Mucosa of rectum (tissue), 2 donors: ENCODE data around the gene HDHD5.
A peak's percentile ranks its signal among the peaks of the same experiment; 100 is the strongest.

Source experiments
- H3K27ac ChIP-seq, 2 donors: one replicate each; pipeline ENCODE4 v1.7.0; 2013; ENCODE audit warnings: inconsistent platforms in 2 of 2, low read depth in 2 of 2, low read length in 2 of 2
- H3K27me3 ChIP-seq, 2 donors: one replicate each; pipeline ENCODE4 v1.7.0; 2013; ENCODE audit warnings: low read length in 2 of 2; ENCODE audit not compliant: control insufficient read depth in 2 of 2, insufficient read depth in 2 of 2
- H3K36me3 ChIP-seq, 2 donors: one replicate each; pipeline ENCODE4 v1.7.0; 2013; ENCODE audit warnings: low read length in 2 of 2; ENCODE audit not compliant: control insufficient read depth in 2 of 2, insufficient read depth in 2 of 2
- H3K4me1 ChIP-seq, 2 donors: one replicate each; pipeline ENCODE4 v1.7.0; 2013; ENCODE audit warnings: low read length in 2 of 2, mild to moderate bottlenecking in 1 of 2; ENCODE audit not compliant: control insufficient read depth in 2 of 2, insufficient read depth in 2 of 2
- H3K4me3 ChIP-seq, 2 donors: one replicate each; pipeline ENCODE4 v1.7.0; 2013; ENCODE audit warnings: low read length in 2 of 2
- H3K9ac ChIP-seq, 2 donors: one replicate each; pipeline ENCODE4 v1.7.0; 2013; ENCODE audit warnings: low read length in 2 of 2, low read depth in 1 of 2, mild to moderate bottlenecking in 1 of 2
- H3K9me3 ChIP-seq, 2 donors: one replicate each; pipeline ENCODE4 v1.7.0; 2013; ENCODE audit warnings: low read length in 2 of 2; ENCODE audit not compliant: control insufficient read depth in 2 of 2
- donor health status: healthy.
- donor health status: Normal muscosa, but diverticular disease.

The HDHD5 gene

DNA sequence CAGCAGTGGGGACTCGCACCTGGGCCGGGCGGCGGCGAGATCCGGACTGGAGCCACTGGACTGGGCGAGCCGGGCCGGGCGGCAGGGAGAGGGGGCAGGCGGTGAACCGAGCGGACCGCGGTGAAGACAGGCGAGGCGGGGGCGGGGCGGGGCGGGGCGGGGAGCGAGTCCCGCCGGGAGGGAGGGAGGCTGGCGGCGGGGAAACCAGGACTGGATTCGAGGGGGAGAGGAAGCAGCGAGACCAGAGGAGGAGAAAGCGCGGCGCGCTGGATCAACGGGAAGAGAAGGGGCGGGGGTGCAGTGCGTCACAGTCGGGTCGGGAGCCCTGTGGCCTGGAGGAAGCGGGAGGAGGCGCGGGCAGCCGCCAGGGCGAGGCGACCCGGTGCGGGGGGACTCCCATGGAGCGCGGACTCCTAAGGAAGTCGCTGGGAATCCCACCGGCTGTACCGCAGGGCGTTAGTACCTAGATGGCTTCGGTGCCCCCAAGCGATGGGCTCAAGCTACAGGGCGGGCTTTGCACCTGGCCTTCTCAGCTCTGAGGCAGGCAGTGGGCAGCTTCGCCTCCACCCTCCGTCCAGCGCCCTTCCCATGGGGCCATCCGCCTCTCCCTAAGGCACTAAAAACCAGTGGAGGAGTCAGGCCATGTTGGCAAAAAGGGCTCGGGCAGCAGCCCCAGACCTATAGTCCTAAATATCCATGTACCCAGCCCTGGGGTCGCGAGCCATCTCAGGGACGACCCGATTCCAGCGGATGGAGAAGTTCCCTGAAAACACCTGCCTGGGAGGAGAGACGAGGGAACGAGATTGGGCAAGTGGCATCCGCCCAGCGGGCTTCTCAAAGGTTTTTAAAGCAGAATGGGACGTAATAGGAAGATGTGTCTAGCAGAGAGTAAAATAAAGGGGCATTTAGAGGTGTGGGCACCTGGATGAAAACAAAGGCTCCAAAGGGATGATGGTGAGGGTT, 37.6 kb downstream of the HDHD5 start, which contains the start of gene TMEM121B:
TMEM121B (minus strand) TSS at position 128 of the 963 bp plus-strand sequence. CDS start 233 bp downstream, outside the sequence.
- peaks cover 6 to 9% of the 10 kb centered on the region in 2 donors for H3K4me1 ChIP-seq
- H3K9ac ChIP-seq = no peak within 1 kb of the TSS
- peaks cover 11 to 21% of the 10 kb centered on the region in 2 donors for H3K27me3 ChIP-seq
- H3K9me3 ChIP-seq = no peaks in the 10 kb centered on the region
- H3K4me3 ChIP-seq = peak within 1 kb of the TSS; percentile 37 to 48
- no peaks in the 10 kb centered on the region for H3K36me3 ChIP-seq
- no peak within 1 kb of the TSS for H3K27ac ChIP-seq

DNA sequence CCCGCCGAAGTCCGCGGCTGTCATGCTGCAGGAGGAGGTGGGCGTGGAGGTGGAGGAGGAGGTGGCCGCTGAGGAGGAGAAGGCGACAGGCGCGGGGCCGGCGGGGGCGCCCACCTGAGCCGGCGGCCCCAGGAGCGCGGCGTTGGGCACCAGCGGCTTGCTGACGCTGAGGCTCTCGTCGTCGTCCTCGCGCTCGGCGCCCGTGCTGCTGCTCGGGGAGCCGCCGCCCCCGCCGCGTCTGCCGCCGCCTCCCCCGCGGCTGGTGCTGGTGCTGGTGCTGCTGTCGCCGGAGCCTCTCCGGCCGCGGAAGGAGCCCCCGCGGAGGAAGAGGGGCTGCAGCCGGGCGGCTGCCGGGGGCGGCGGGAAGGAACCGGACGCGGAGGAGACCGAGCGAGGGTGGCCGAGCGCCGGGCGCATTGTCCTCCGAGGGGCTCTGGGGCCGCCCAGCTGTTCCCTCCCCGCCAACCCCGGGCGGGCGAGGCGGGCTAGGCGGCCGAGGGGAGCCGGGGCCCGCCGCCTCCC, 38.3 kb downstream of the HDHD5 start:
- Histone ChIP-seq H3K9me3 (no peaks in the 10 kb centered on the region), H3K4me3 (peak overlapping the region in 1 of 2 donors; percentile 28), H3K36me3 (no peaks in the 10 kb centered on the region), H3K9ac (no peak overlapping the region), H3K27me3 (peaks cover 11 to 21% of the 10 kb centered on the region in 2 donors), H3K27ac (no peak overlapping the region), H3K4me1 (peaks cover 6 to 9% of the 10 kb centered on the region in 2 donors)

DNA sequence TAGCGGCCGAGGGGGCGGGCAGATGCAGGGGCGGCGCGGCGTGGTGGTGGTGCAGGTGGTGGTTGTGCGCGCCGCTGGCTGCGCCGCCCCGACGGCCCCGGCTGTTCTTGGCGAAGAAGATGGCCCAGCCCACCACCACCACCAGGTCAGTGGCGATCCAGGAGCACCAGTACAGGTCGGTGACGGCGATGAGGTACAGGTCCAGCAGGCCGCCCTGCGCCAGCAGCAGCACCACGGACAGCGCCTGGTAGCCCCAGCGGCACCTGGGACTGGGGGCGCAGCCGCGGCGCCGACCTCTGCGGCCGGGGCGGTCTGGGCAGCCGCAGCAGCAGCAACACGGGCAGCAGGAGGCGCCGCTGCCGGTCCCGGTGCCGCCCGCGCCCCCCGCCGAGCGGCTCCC, 38.8 kb downstream of the HDHD5 start:
- Histone ChIP-seq H3K4me3 (no peak overlapping the region), H3K27me3 (peaks cover 11 to 21% of the 10 kb centered on the region in 2 donors), H3K36me3 (no peaks in the 10 kb centered on the region), H3K9me3 (no peaks in the 10 kb centered on the region), H3K27ac (no peak overlapping the region), H3K4me1 (peaks cover 6 to 9% of the 10 kb centered on the region in 2 donors), H3K9ac (no peak overlapping the region)

GRCh38 chr22:17119481-17120202, 39.4 kb downstream of the HDHD5 start:
- no peak overlapping the region for H3K4me3 ChIP-seq
- peaks cover 11 to 21% of the 10 kb centered on the region in 2 donors for H3K27me3 ChIP-seq
- no peaks in the 10 kb centered on the region for H3K36me3 ChIP-seq
- H3K9ac ChIP-seq = no peak overlapping the region
- no peaks in the 10 kb centered on the region for H3K9me3 ChIP-seq
- H3K27ac ChIP-seq = no peak overlapping the region
- H3K4me1 ChIP-seq = peaks cover 6 to 9% of the 10 kb centered on the region in 2 donors

DNA sequence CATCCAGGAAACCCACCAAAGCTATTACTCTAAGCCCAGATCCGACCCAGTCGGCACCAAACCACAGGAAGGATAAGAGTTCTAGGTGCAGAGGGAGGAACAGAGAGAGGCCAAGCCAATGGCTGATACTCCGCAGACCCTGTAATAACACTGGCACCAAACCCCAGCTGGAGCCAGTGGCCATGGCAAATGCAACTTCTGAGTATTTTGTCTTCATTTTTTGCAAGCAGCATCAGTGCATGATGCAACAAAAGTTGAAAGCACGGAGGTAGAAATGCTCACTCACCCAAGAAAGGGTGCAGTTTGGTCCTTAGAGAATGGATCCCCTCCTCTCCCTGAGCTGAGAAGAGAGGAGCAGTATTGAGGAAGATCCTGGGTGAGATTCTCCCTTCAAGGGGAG, 40.7 kb downstream of the HDHD5 start:
- H3K27ac ChIP-seq = no peak overlapping the region
- H3K9ac ChIP-seq = no peak overlapping the region
- H3K27me3 ChIP-seq = peaks cover 11 to 19% of the 10 kb centered on the region in 2 donors
- H3K4me1 ChIP-seq = peaks cover 6 to 9% of the 10 kb centered on the region in 2 donors
- H3K4me3 ChIP-seq = no peak overlapping the region
- H3K9me3 ChIP-seq = no peaks in the 10 kb centered on the region
- H3K36me3 ChIP-seq = no peaks in the 10 kb centered on the region

DNA sequence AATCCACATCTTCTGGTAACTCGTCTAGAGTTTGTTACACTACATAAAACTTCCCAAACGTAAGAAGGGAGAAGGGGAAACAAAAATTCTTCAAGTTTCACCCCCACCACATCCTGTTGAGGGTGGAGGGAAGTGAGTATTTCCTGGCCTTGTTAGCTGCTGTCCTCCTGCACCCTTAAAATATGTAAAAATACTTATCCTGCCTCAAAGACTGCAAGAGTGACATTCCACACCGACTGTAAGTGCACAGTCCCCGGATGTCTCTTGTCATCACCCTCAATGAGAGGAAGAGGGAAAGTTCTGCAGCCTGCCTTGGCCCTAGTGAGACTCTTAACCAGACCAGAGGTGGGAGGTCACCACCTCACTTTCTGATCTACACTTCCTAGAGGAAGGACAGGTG, 41.2 kb downstream of the HDHD5 start:
- H3K9ac ChIP-seq = no peak overlapping the region
- H3K36me3 ChIP-seq = no peaks in the 10 kb centered on the region
- peaks cover 11 to 18% of the 10 kb centered on the region in 2 donors for H3K27me3 ChIP-seq
- H3K9me3 ChIP-seq = no peaks in the 10 kb centered on the region
- H3K4me3 ChIP-seq = no peak overlapping the region
- H3K4me1 ChIP-seq = peaks cover 6 to 9% of the 10 kb centered on the region in 2 donors
- H3K27ac ChIP-seq = no peak overlapping the region

- H3K36me3 ChIP-seq = no peaks in the 10 kb centered on the region
- no peak overlapping the region for H3K9ac ChIP-seq
- peaks cover 6 to 9% of the 10 kb centered on the region in 2 donors for H3K4me1 ChIP-seq
- no peak overlapping the region for H3K27ac ChIP-seq
- no peaks in the 10 kb centered on the region for H3K9me3 ChIP-seq
- no peak overlapping the region for H3K4me3 ChIP-seq
- H3K27me3 ChIP-seq = peaks cover 10 to 14% of the 10 kb centered on the region in 2 donors
Measured at GRCh38 chr22:17117400-17117799, 41.7 kb downstream of the HDHD5 start.

DNA sequence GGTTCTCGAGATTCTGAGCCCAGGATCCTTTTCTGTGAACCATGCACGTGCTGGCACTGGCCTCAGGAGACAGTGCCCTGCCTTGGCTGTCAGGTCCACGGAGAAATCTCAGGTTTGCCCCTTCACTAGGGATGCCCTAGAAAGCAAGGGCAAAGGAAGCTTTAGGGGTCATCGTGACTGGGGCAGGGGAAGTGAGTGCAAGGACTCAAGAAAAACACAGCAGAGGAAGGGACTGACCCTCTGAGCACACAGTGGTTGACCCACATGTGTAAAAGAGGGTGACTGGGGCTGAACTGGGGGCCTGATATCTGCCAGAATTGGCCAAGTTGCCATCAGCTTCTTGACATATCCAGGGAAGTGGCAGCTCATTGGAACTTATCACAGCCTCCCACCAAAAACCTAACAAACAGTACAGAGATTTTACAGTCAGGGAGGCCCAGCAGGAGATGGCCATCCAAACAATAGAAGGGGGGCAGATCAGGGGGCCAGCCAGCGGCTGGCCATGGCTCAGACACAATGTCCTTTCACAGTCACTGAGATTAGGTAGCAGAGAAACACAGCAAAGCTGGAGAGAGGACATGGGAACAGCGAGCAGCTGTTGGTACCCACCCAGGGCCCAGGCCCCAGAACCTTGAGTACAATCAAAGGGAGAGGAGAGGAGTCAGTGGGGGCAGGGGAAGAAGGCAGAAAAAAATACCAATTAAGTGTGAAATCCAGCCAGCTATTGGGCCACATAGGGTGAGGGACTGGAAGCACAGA, 42.3 kb downstream of the HDHD5 start:
- Histone ChIP-seq H3K27me3 (peaks cover 4 to 8% of the 10 kb centered on the region in 2 donors), H3K9ac (no peak overlapping the region), H3K27ac (no peak overlapping the region), H3K4me1 (peaks cover 6 to 9% of the 10 kb centered on the region in 2 donors), H3K4me3 (no peak overlapping the region), H3K9me3 (no peaks in the 10 kb centered on the region), H3K36me3 (no peaks in the 10 kb centered on the region)

- Histone ChIP-seq H3K9ac (no peak overlapping the region), H3K36me3 (no peaks in the 10 kb centered on the region), H3K4me3 (no peak overlapping the region), H3K9me3 (no peaks in the 10 kb centered on the region), H3K4me1 (peaks cover 3 to 5% of the 10 kb centered on the region in 2 donors), H3K27ac (no peak overlapping the region), H3K27me3 (peaks cover 0 to 3% of the 10 kb centered on the region in 2 donors)
Measured at GRCh38 chr22:17115945-17116565, 43.0 kb downstream of the HDHD5 start.
